Mesenchymal stem cell (in vitro differentiated cells and primary cell): ENCODE measurements around the gene LST1.
"Not testable (repeated sequence)": the region's sequence is repeated elsewhere in the genome, so short reads cannot be mapped to it uniquely, and the experiment has no call there.

ENCODE experiments used
- DNase-seq: peaks from one replicate; pipeline ENCODE4 v3.0.0-alpha.2; 2013
- H2AFZ ChIP-seq: one replicate; pipeline ENCODE4 v1.6.1; 2013; ENCODE audit warnings: low read depth, mild to moderate bottlenecking, control low read depth, inconsistent platforms, low read length, moderate library complexity
- H2AK5ac ChIP-seq: 2 replicates; pipeline ENCODE4 v1.6.1; 2013; ENCODE audit warnings: low read length, moderate library complexity, mild to moderate bottlenecking, inconsistent platforms; ENCODE audit not compliant: severe bottlenecking
- H2BK120ac ChIP-seq: one replicate; pipeline ENCODE4 v1.6.1; 2013; ENCODE audit warnings: low read depth, mild to moderate bottlenecking, inconsistent platforms, low read length, moderate library complexity
- H2BK12ac ChIP-seq, 2 experiments: one replicate each; pipeline ENCODE4 v1.6.1; 2013; ENCODE audit warnings: inconsistent platforms in 2 of 2, low read length in 2 of 2, mild to moderate bottlenecking in 2 of 2, moderate library complexity in 2 of 2, control low read depth in 1 of 2
- H2BK15ac ChIP-seq: one replicate; pipeline ENCODE4 v1.6.1; 2013; ENCODE audit warnings: mild to moderate bottlenecking, low read depth, inconsistent platforms; ENCODE audit not compliant: poor library complexity, severe bottlenecking
- H2BK5ac ChIP-seq: 2 replicates; pipeline ENCODE4 v1.6.1; 2013; ENCODE audit warnings: low read depth, mild to moderate bottlenecking, low read length, control low read depth, inconsistent platforms; ENCODE audit not compliant: poor library complexity, severe bottlenecking
- H3K14ac ChIP-seq, 2 experiments: one replicate each; pipeline ENCODE4 v1.6.1; 2013; ENCODE audit warnings: inconsistent platforms in 2 of 2, low read length in 2 of 2, control low read depth in 1 of 2, mild to moderate bottlenecking in 1 of 2, moderate library complexity in 1 of 2
- H3K18ac ChIP-seq, 2 experiments: one replicate each; pipeline ENCODE4 v1.6.1; 2013; ENCODE audit warnings: inconsistent platforms in 2 of 2, low read length in 2 of 2, control low read depth in 1 of 2, low read depth in 1 of 2, mild to moderate bottlenecking in 1 of 2
- H3K23ac ChIP-seq, 2 experiments: one replicate each; pipeline ENCODE4 v1.6.1; 2013; ENCODE audit warnings: inconsistent platforms in 2 of 2, low read length in 2 of 2, mild to moderate bottlenecking in 2 of 2, moderate library complexity in 2 of 2, control low read depth in 1 of 2
- H3K27ac ChIP-seq: 2 replicates; pipeline ENCODE4 v1.5.1; 2013; ENCODE audit warnings: mild to moderate bottlenecking, moderate library complexity, low read length, control low read depth, inconsistent platforms; ENCODE audit not compliant: poor library complexity, severe bottlenecking
- H3K27me3 ChIP-seq, 2 experiments: 2 replicates each; pipeline versions ENCODE4 v1.6.1 to v1.7.0; 2013; ENCODE audit warnings: low read length in 2 of 2, mild to moderate bottlenecking in 2 of 2, moderate library complexity in 2 of 2, control low read depth in 1 of 2, inconsistent platforms in 1 of 2; ENCODE audit not compliant: control insufficient read depth in 1 of 2, insufficient read depth in 1 of 2
- H3K36me3 ChIP-seq, 2 experiments: 2 replicates each; pipeline versions ENCODE4 v1.6.1 to v1.7.0; 2013; ENCODE audit warnings: low read length in 2 of 2, control low read depth in 1 of 2, inconsistent platforms in 1 of 2, low read depth in 1 of 2, mild to moderate bottlenecking in 1 of 2; ENCODE audit not compliant: insufficient read depth in 2 of 2, control insufficient read depth in 1 of 2
- H3K4ac ChIP-seq, 2 experiments: one replicate each; pipeline ENCODE4 v1.6.1; 2013; ENCODE audit warnings: inconsistent platforms in 2 of 2, low read length in 2 of 2, mild to moderate bottlenecking in 2 of 2, moderate library complexity in 2 of 2, control low read depth in 1 of 2, low read depth in 1 of 2
- H3K4me1 ChIP-seq: 2 replicates; pipeline ENCODE4 v1.6.1; 2013; ENCODE audit warnings: low read depth, low read length, control low read depth; ENCODE audit not compliant: control insufficient read depth, insufficient read depth
- H3K4me2 ChIP-seq: 2 replicates; pipeline ENCODE4 v1.6.1; 2013; ENCODE audit warnings: low read length, mild to moderate bottlenecking, inconsistent platforms; ENCODE audit not compliant: poor library complexity, severe bottlenecking
- H3K4me3 ChIP-seq, 2 experiments: 2 replicates each; pipeline versions ENCODE4 v1.5.1 to v1.7.0; 2013; ENCODE audit warnings: low read length in 2 of 2, mild to moderate bottlenecking in 2 of 2, control low read depth in 1 of 2, low read depth in 1 of 2; ENCODE audit not compliant: insufficient read depth in 1 of 2
- H3K79me1 ChIP-seq: replicated peaks from 2 replicates; pipeline ENCODE4 v1.6.1; 2013; ENCODE audit warnings: mild to moderate bottlenecking, control low read depth, low read length, inconsistent platforms; ENCODE audit not compliant: poor library complexity, severe bottlenecking
- H3K9ac ChIP-seq: 2 replicates; pipeline ENCODE4 v1.7.0; 2013; ENCODE audit warnings: mild to moderate bottlenecking, low read length, moderate library complexity
- H3K9me3 ChIP-seq: 2 replicates; pipeline ENCODE4 v1.7.0; 2013; ENCODE audit warnings: mild to moderate bottlenecking, low read length; ENCODE audit not compliant: control insufficient read depth
- H4K8ac ChIP-seq: one replicate; pipeline ENCODE4 v1.6.1; 2013; ENCODE audit warnings: inconsistent platforms, mild to moderate bottlenecking, low read length, moderate library complexity
- H4K91ac ChIP-seq: one replicate; pipeline ENCODE4 v1.6.1; 2013; ENCODE audit warnings: mild to moderate bottlenecking, low read length, inconsistent platforms
- WGBS: methylation state at CpG from one replicate; pipeline ENCODE4 v1.1.7; 2013; ENCODE audit warnings: mixed read lengths; 5-methylcytosine and 5-hydroxymethylcytosine counted together

The LST1 gene

DNA sequence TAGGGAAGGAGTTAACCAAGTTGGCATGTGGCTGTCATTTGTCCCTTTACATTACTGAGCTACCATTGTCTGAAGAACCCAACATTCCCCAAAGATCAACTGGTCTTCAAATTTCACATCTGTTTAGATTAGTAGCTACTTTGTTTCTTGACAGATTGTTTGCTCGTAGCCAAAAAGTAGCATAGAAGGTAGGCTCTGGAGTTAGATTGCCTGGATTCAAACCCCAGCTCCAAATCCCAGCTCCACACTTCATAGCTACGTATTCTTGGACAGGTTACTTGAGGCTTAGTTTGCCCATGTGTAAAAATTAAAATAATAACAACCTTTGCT is 37.6 kb upstream of the LST1 start:
- no peak overlapping the region for H2BK5ac ChIP-seq
- H3K4ac ChIP-seq, result peak overlapping the region in 1 of 2 experiments; percentile 92
- H3K9me3 ChIP-seq, result no peaks in the 10 kb centered on the region
- no peaks in the 10 kb centered on the region for H3K27me3 ChIP-seq
- WGBS, result no CpG with 5 or more reads among the region's 2 CpGs
- no peak overlapping the region for H3K18ac ChIP-seq
- no peak overlapping the region for H3K4me2 ChIP-seq
- no peak overlapping the region for H2BK12ac ChIP-seq
- H3K27ac ChIP-seq, result no peak overlapping the region
- peaks cover 13% of the 10 kb centered on the region for H3K4me1 ChIP-seq
- H3K4me3 ChIP-seq, result peak overlapping the region in 1 of 2 experiments; percentile 77
- no peak overlapping the region for H2BK120ac ChIP-seq
- H4K8ac ChIP-seq, result peak overlapping the region; percentile 98
- peak overlapping the region; percentile 96 for H4K91ac ChIP-seq
- H3K14ac ChIP-seq, result no peak overlapping the region
- peaks cover 33% of the 10 kb centered on the region for H3K79me1 ChIP-seq
- H3K9ac ChIP-seq, result peak overlapping the region; percentile 95
- no peak overlapping the region for H2AFZ ChIP-seq
- DNase-seq, result no peak
- no peak overlapping the region for H3K23ac ChIP-seq
- H2AK5ac ChIP-seq, result no peak overlapping the region
- H2BK15ac ChIP-seq, result no peak overlapping the region
- peaks cover 22 to 34% of the 10 kb centered on the region in 2 experiments for H3K36me3 ChIP-seq

DNA sequence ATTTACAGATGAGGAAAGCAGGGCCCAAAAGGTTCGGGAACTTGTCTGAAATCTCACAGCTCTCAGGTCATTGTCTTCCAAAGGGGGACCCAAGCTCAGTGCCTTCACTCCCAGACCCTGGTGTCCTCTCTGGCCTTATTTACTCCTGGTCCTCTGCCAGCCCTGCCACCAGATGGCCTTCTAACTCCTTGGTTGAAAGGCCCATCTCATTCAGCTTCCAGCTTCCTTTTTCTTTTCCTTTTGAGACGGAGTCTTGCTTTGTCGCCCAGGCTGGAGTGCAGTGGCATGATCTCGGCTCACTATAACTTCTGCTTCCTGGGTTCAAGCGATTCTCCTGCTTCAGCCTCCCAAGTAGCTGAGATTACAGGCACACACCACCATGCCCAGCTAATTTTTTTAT is 34.7 kb upstream of the LST1 start:
- H3K4me3 ChIP-seq, H2BK15ac ChIP-seq, H4K91ac ChIP-seq, H3K14ac ChIP-seq, H3K23ac ChIP-seq, H3K9me3 ChIP-seq, H2BK120ac ChIP-seq, H2BK12ac ChIP-seq, H2AFZ ChIP-seq, H3K4ac ChIP-seq, H2AK5ac ChIP-seq, H3K18ac ChIP-seq, H4K8ac ChIP-seq, H3K4me2 ChIP-seq, H3K27ac ChIP-seq, H3K4me1 ChIP-seq, H2BK5ac ChIP-seq, H3K27me3 ChIP-seq: not testable (repeated sequence)
- DNase-seq, result peak; percentile 83
- peaks cover 21% of the 10 kb centered on the region for H3K79me1 ChIP-seq
- H3K9ac ChIP-seq, result peak overlapping the region; percentile 26
- H3K36me3 ChIP-seq, result peaks cover 27 to 55% of the 10 kb centered on the region in 2 experiments
- WGBS, result 49% methylated on average over 5 of the region's 5 CpGs

DNA sequence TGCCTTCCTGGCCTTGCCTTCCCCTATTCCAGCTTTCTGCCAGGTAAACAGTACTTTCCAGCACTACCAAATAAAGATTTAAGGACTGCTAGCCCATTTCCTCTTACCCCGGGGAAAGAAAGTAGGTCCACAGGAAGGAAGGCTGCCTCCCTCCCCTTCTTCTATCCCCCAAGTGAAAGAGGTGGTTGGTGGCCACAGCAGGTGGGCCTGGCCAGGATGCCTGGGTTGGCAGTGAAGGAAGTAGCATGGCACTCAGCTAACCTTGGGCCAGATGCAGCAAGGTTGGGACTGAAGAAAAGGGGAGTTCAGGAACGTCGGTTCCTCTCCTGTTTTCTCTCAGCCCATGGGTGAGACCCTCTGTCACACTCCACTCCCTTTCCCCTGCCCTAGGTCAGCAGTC is 29.8 kb upstream of the LST1 start:
- Histone ChIP-seq H3K36me3 (peaks cover 38 to 72% of the 10 kb centered on the region in 2 experiments), H3K79me1 (peaks cover 24% of the 10 kb centered on the region), H4K8ac (no peak overlapping the region), H2BK120ac (no peak overlapping the region), H3K9ac (no peak overlapping the region), H3K27ac (no peak overlapping the region), H3K23ac (no peak overlapping the region), H3K27me3 (no peaks in the 10 kb centered on the region), H3K18ac (no peak overlapping the region), H2AK5ac (no peak overlapping the region), H3K4me3 (no peak overlapping the region), H2AFZ (no peak overlapping the region), H2BK12ac (peak overlapping the region; percentile 12 to 38), H3K14ac (no peak overlapping the region), H3K4ac (no peak overlapping the region), H3K9me3 (no peaks in the 10 kb centered on the region), H2BK5ac (no peak overlapping the region), H3K4me1 (peaks cover 25% of the 10 kb centered on the region), H3K4me2 (no peak overlapping the region), H2BK15ac (no peak overlapping the region), H4K91ac (no peak overlapping the region)
- 97% methylated on average over 3 of the region's 3 CpGs for WGBS
- no peak for DNase-seq

DNA sequence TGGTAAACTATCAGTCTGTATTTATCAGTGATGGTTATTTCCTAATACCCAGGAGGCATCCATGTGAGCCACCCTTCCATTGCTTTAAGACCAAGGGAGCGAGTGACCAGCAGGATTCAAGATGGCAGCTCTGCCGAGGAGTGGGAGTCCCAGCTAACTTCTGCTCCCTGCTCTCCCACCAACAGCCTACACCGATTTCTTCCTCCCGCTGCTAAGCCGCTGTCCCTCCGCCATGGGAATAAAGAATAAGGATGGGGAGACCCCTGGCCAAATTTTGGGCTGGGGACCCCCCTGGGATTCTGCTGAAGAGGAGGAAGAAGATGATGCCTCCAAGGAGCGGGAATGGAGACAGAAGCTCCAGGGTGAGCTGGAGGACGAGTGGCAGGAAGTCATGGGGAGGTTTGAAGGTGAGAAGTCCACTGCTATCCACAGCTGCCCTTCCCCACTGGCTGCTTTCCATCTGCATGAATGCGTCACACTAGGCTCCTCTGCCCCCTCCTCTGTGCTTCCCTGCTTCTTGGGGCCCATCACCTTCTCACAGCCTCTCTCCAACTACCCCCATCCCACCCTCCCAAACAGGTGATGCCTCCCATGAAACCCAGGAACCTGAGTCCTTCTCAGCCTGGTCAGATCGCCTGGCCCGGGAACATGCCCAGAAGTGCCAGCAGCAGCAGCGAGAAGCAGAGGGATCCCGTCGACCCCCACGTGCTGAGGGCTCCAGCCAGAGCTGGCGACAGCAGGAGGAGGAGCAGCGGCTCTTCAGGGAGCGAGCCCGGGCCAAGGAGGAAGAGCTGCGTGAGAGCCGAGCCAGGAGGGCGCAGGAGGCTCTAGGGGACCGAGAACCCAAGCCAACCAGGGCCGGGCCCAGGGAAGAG is 28.4 kb upstream of the LST1 start:
- Histone ChIP-seq H2BK15ac (peak overlapping the region; percentile 98), H3K9ac (no peak overlapping the region)

More for the DNA sequence above, 28.4 kb upstream of the LST1 start:
- H3K36me3 ChIP-seq, result peaks cover 31 to 71% of the 10 kb centered on the region in 2 experiments
- H2BK120ac ChIP-seq, result no peak overlapping the region
- H3K4me3 ChIP-seq, result no peak overlapping the region
- H3K9me3 ChIP-seq, result no peaks in the 10 kb centered on the region
- H3K27me3 ChIP-seq, result no peaks in the 10 kb centered on the region
- H3K27ac ChIP-seq, result no peak overlapping the region
- no peak overlapping the region for H3K4ac ChIP-seq
- no peak overlapping the region for H3K14ac ChIP-seq
- peak overlapping the region; percentile 79 for H4K8ac ChIP-seq
- peak overlapping the region; percentile 93 for H4K91ac ChIP-seq
- no peak overlapping the region for H2BK12ac ChIP-seq
- DNase-seq, result no peak
- no peak overlapping the region for H3K4me2 ChIP-seq
- H3K18ac ChIP-seq, result peak overlapping the region in 1 of 2 experiments; percentile 56
- H2BK5ac ChIP-seq, result no peak overlapping the region
- H3K23ac ChIP-seq, result no peak overlapping the region
- peak overlapping the region; percentile 34 for H2AK5ac ChIP-seq
- 88% methylated on average over 22 of the region's 24 CpGs for WGBS
- H3K79me1 ChIP-seq, result peaks cover 26% of the 10 kb centered on the region
- H3K4me1 ChIP-seq, result peaks cover 25% of the 10 kb centered on the region
- no peak overlapping the region for H2AFZ ChIP-seq
